Measurements from ENCODE around the gene ADNP2.
"Not testable (repeated sequence)": the region's sequence is repeated elsewhere in the genome, so short reads cannot be mapped to it uniquely, and the experiment has no call there.

GRCh38 chr18:80164727-80165355 is 55.8 kb downstream of the ADNP2 start:
- not testable (repeated sequence) for TF ChIP-seq POLR2A (IDR thresholded peaks at IDR 0.05; ENCODE audit: low read length); GATA1 (IDR thresholded peaks at IDR 0.05; ENCODE audit: low read depth, low read length)

All from erythroblast (primary cell).